IMR-90 (cell line): Measurements from ENCODE around the gene USP9X.

Source experiments
- CEBPB ChIP-seq: IDR thresholded peaks from 2 replicates; pipeline ENCODE4 v1.6.1; 2012; ENCODE audit warnings: low read depth, low read length, improper control_type of control experiment
- POLR2A ChIP-seq: IDR thresholded peaks from 2 replicates; pipeline ENCODE4 v1.6.1; 2012; ENCODE audit warnings: mild to moderate bottlenecking, low read depth, low read length

- no peak for TF ChIP-seq POLR2A
- no peak for TF ChIP-seq CEBPB
Observed at GRCh38 chrX:41245641-41246040, 160.4 kb downstream of the USP9X start.
